Thoracic aorta (tissue), 2 donors: ENCODE measurements around the gene ALDH1A3. TPM values are rescaled to one million over a fixed set of nuclear protein-coding genes. Genes with fewer than 3 reads are reported as not detected.

Experiments
- ATAC-seq: fragments of 150-250 bp; one replicate; pipeline ENCODE4 v1.8.0; 2017; ENCODE audit warnings: low read depth; ENCODE audit not compliant: insufficient number of reproducible peaks, low FRiP score
- DNase-seq: peaks from one replicate; pipeline ENCODE4 v3.0.0-alpha.2; 2020; ENCODE audit warnings: low spot score
- H3K27ac ChIP-seq, 2 donors: fragments of 200-600 bp; sonication (generic); 1 replicate in 1 of 2; 2 replicates in 1 of 2; pipeline ENCODE4 v1.5.1; 2016; ENCODE audit warnings: mild to moderate bottlenecking in 2 of 2, moderate library complexity in 2 of 2
- H3K27me3 ChIP-seq: fragments of 200-600 bp; sonication (generic); replicated peaks from 2 replicates; pipeline ENCODE4 v1.6.0; 2016; ENCODE audit warnings: mild to moderate bottlenecking; ENCODE audit not compliant: insufficient read depth
- H3K36me3 ChIP-seq: fragments of 200-600 bp; sonication (generic); one replicate; pipeline ENCODE4 v1.5.1; 2016
- H3K4me1 ChIP-seq, 2 donors: fragments of 200-600 bp; sonication (generic); 1 replicate in 1 of 2; 2 replicates in 1 of 2; pipeline versions ENCODE4 v1.5.1 to v1.6.0; 2016; ENCODE audit warnings: low read depth in 2 of 2, mild to moderate bottlenecking in 1 of 2; ENCODE audit not compliant: control insufficient read depth in 1 of 2
- H3K4me3 ChIP-seq: fragments of 200-600 bp; sonication (generic); 2 replicates; pipeline ENCODE4 v1.5.1; 2016; ENCODE audit warnings: mild to moderate bottlenecking
- H3K9me3 ChIP-seq: fragments of 200-600 bp; sonication (generic); 2 replicates; pipeline ENCODE4 v1.5.1; 2016
- CTCF ChIP-seq: fragments of 200-600 bp; sonication (generic); IDR thresholded peaks from one replicate; pipeline ENCODE4 v1.5.1; 2019; ENCODE audit warnings: antibody characterized with exemption
- total RNA-seq, 2 donors: library from RNA; depleted of rRNA; stranded (reverse); fragments of >200 nt; gene quantifications; one replicate each; pipeline versions ENCODE4 v1.1.0 to v1.2.3, GENCODE V29; 2016

Gene ALDH1A3
- total RNA-seq, 2 donors from 2014 or later, result 3.2 to 21.8 TPM

GRCh38 chr15:100941536-100941935, 61.9 kb downstream of the ALDH1A3 start:
- peaks cover 8 to 19% of the 10 kb centered on the region in 2 donors for H3K4me1 ChIP-seq
- no peak overlapping the region for H3K27ac ChIP-seq
- H3K9me3 ChIP-seq, result no peaks in the 10 kb centered on the region
- no peak for DNase-seq
- no peak for ATAC-seq
- H3K4me3 ChIP-seq, result no peak overlapping the region
- no peak for TF ChIP-seq CTCF
- no peaks in the 10 kb centered on the region for H3K36me3 ChIP-seq
- no peaks in the 10 kb centered on the region for H3K27me3 ChIP-seq

DNA sequence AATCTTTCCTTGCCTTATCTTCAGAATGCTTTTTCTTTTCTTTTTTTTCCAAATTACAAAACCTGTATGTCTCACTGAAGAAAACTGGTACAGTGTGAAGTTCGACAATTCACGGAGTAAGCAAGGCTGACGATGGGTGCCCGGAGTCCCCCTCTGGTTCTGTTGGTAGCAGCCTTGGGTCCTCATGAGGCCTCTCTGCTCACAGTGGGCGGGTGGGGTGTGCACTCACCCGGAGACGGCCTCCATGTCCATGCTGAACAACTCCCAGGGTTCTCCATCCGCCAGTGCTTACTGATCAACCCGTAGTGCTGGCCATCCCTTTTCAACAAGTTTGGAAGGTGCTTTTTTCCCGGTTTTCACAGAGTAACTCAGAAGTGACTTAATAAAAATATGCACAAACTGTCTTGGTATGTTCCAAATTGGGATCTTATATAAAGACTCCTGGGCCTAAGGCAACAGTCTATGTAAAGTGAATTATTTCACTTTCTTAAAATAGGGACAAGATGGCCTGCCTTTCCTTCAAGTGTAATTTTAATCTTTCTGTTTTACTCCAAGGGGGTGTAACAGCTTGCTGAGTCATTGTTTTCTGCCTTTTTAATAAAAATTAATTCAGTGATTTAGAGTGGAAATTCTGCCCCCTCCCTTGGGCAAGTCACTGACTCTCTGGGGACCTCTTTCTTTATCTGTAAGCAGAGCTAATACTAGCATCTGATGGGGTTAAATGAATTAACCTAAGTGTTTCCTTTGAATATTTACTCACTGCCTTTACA, 63.2 kb downstream of the ALDH1A3 start:
- Histone ChIP-seq H3K4me1 (peaks cover 8 to 19% of the 10 kb centered on the region in 2 donors), H3K27ac (no peak overlapping the region), H3K4me3 (no peak overlapping the region), H3K36me3 (no peaks in the 10 kb centered on the region), H3K27me3 (no peaks in the 10 kb centered on the region), H3K9me3 (no peaks in the 10 kb centered on the region)
- no peak for TF ChIP-seq CTCF
- DNase-seq (no peak), ATAC-seq (no peak)

GRCh38 chr15:100944244-100944895, 64.7 kb downstream of the ALDH1A3 start:
- Histone ChIP-seq H3K9me3 (no peaks in the 10 kb centered on the region), H3K36me3 (no peaks in the 10 kb centered on the region), H3K4me1 (peaks cover 8 to 19% of the 10 kb centered on the region in 2 donors), H3K4me3 (no peak overlapping the region), H3K27me3 (no peaks in the 10 kb centered on the region), H3K27ac (no peak overlapping the region)
- TF ChIP-seq CTCF, result no peak
- no peak for ATAC-seq
- no peak for DNase-seq

GRCh38 chr15:100944986-100945385, 65.4 kb downstream of the ALDH1A3 start:
- no peak overlapping the region for H3K4me3 ChIP-seq
- no peaks in the 10 kb centered on the region for H3K27me3 ChIP-seq
- H3K4me1 ChIP-seq, result peaks cover 8 to 19% of the 10 kb centered on the region in 2 donors
- H3K36me3 ChIP-seq, result no peaks in the 10 kb centered on the region
- no peak for ATAC-seq
- no peak for TF ChIP-seq CTCF
- no peak overlapping the region for H3K27ac ChIP-seq
- no peaks in the 10 kb centered on the region for H3K9me3 ChIP-seq
- DNase-seq, result no peak

DNA sequence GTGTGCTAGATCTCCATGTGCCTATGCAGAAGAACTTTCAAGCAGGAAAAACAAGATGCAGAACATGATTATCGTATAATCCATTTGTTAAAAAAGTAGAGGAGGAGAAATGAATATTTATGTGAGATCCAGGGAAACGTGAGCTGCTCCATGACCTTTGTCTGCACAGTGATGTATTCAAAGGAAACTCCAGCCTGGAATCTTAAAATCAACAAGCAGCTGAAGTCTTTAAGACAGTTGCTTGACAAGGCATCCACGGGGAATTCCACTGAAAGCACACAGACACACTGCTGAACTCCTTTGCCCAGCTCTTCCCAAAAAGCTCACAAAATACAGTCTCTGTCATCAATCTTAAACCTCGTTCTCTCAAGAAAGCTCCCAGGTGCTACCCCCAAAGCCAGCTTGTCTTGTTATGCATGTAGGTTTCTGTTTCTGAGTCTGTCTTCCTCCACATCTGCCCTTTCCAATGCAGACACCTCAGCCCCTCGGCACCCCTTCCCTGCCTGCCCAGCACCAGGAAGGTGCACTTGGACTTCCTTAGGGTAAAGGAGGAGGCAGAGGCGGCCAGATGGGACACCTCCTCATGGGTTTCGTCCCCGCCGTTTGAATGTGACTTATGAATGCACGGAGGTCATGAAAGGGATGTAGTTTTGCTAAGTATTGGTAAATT, 68.3 kb downstream of the ALDH1A3 start:
- Histone ChIP-seq H3K4me3 (no peak overlapping the region), H3K9me3 (no peaks in the 10 kb centered on the region), H3K4me1 (peaks cover 4 to 15% of the 10 kb centered on the region in 2 donors), H3K36me3 (no peaks in the 10 kb centered on the region), H3K27ac (no peak overlapping the region), H3K27me3 (no peaks in the 10 kb centered on the region)
- DNase-seq (no peak), ATAC-seq (no peak)
- TF ChIP-seq CTCF, result no peak
